ENCODE results near the gene ATF6B.
"Not testable (repeated sequence)": the region's sequence is repeated elsewhere in the genome, so short reads cannot be mapped to it uniquely, and the experiment has no call there.

ATF6B gene

DNA sequence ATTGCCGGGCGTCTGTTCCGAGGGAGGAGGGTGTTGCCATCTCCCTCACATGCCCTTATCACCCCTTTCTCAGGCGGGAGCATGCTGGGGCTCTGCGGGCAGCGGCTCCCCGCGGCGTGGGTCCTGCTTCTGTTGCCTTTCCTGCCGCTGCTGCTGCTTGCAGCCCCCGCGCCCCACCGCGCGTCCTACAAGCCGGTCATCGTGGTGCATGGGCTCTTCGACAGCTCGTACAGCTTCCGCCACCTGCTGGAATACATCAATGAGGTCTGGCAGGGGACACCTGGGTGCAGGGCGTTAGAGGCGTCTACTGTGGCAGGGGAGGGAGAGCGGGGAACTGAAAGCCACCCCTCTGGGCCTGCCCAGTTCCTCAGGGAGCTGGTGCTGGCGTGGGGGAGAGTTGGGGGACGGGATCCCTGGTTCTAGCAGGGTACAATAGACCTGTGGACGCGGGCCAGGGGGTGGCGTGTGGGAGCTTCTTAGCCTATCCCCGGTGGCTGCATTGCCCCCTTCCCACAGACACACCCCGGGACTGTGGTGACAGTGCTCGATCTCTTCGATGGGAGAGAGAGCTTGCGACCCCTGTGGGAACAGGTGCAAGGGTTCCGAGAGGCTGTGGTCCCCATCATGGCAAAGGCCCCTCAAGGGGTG, 26.6 kb upstream of the ATF6B start:
- peak; percentile 13 for DNase-seq (ENCODE audit: low read depth)

GRCh38 chr6:32153564-32154513, 25.8 kb upstream of the ATF6B start, which contains the start of gene PPT2:
Gene PPT2, plus strand, starts transcription at chr6:32154141. Its CDS starts 454 bp downstream, at chr6:32154595.
- DNase-seq (ENCODE audit: low read depth), result peak; percentile 62

- no peak for DNase-seq (ENCODE audit: low read depth)
Observed at GRCh38 chr6:32152769-32153563, 24.9 kb upstream of the ATF6B start.

DNA sequence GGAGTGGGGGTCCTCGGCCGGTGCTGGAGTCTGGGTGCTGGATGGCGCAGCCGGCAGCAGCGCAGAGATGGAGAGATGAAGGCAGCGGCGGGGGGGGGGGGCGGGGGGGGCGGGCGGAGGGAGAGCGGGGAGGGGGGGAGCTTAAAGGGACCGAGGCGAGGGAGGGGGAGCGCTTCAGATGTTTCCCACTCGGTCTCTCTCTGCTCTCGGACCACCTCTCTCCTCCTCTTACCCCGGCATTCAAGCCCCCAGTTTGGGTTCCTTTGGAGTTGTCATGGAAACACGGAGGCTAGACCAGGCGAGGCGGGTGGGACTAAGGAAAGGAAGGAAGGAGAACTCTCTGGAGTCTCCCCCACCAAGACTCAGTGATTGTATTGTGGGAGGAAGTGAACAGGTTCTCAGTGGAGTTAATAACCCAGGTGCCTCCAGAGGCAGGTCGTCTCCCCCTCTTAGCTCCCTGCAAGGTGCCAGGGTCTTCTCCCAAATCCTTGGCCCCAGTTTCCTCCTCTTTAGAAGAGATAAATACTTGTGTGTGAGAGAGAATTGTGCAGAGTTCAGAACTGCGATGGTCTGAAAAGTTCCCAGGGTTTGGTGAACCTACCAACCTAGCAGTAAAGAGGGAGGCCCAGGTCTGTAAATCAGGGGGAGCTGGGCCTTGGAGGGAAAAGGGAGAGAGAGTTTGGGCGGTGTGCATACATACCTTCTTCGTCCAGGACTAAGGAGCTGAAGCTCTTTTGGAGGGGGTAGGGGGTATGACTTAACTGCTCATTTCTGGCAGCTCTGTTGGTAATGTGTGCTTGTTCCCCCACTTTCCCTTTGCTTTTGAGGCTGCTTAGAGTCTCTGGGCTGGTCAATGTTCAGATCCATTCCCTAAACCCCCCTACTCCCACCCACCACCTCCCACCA, 24.1 kb upstream of the ATF6B start, which contains the start of gene PRRT1:
PRRT1 (minus strand) TSS at position 77 of the 906 bp plus-strand sequence. CDS start 112 bp downstream, outside the sequence.
- DNase-seq (ENCODE audit: low read depth), result no peak

GRCh38 chr6:32151181-32151862, 23.3 kb upstream of the ATF6B start:
- DNase-seq (ENCODE audit: low read depth), result no peak

GRCh38 chr6:32149932-32150870, 22.2 kb upstream of the ATF6B start:
- DNase-seq (ENCODE audit: low read depth), result no peak

DNA sequence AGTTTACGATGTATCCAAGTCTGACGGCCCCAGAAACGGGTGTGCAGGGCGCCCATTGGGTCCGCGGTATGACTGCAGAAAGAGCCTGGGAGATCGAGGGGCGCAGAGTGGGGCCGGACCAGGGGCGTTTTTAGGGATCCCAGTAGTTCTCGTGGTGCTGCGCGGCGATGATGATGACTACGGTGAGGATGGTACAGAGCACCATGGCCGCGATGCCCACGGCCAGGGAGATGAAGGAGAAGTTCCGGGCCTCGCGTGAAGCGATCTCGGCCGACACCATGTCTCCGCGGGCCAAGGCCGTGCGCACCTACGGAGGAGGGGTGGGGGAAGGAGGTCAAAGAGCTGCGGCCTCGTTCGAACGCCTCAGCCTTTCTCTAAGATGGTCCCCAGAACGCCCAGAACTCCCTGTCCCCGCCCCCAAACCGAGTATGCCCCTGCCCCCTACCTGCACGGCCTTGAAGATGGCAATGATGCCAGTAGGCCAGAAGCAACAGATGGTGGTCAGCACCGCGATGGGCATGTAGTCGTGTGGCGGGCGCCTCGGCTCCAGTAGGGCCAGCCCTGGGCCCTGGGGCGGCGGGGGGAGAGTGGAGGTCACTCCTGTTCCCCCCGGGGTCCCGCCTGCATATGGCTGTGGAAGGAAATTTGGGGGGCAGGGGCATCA, 21.2 kb upstream of the ATF6B start:
- DNase-seq (ENCODE audit: low read depth), result no peak

GRCh38 chr6:32148289-32149091, 20.4 kb upstream of the ATF6B start:
- DNase-seq (ENCODE audit: low read depth), result peak; percentile 32

- DNase-seq (ENCODE audit: low read depth), result no peak
Observed at GRCh38 chr6:32147401-32148132, 19.5 kb upstream of the ATF6B start.

DNA sequence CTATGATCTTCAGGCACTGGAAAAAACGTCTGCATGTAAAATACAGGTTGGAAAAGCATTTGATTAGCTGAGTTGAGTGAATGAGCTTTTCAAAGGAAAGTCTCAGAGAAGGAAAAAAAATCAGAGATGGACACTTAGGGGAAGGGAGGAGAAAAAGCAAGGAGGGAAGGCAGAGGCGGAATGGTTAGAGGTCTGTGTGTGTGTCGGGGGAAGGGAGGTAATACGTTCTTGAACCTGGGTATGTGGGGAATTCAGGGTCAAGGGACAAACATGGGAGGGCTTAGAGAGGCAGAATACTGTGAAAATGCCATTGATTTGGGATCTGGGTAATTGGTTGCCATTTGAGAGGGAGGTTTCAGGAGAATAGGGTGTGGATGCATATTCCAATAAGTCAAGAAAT, 18.6 kb upstream of the ATF6B start:
- no peak for DNase-seq (ENCODE audit: low read depth)

DNA sequence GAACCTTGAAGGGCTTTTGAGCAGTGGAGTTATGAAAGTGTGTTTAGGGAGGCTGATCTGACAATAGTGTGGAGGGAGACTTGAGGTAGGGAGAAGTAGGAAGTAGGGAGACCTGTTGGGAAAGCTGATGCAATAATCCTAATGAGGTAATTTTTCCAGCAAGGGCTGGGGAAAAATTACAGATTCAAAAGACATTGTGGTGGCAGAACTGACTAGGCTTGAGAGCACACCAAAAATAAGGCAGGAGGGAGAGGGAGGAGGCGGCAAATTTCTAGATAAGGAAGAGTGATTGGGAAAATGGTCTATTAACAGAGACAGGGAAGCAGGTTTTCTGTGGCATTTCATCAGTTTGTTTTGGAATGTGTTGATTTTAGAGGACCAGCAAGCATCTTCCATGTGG, 18.2 kb upstream of the ATF6B start:
- no peak for DNase-seq (ENCODE audit: low read depth)

GRCh38 chr6:32144238-32144637, 16.2 kb upstream of the ATF6B start:
- DNase-seq (ENCODE audit: low read depth), result not testable (repeated sequence)

- no peak for DNase-seq (ENCODE audit: low read depth)
Observed at GRCh38 chr6:32140420-32141046, 12.5 kb upstream of the ATF6B start.

- DNase-seq (ENCODE audit: low read depth), result no peak
Observed at GRCh38 chr6:32139590-32139989, 11.5 kb upstream of the ATF6B start.

DNA sequence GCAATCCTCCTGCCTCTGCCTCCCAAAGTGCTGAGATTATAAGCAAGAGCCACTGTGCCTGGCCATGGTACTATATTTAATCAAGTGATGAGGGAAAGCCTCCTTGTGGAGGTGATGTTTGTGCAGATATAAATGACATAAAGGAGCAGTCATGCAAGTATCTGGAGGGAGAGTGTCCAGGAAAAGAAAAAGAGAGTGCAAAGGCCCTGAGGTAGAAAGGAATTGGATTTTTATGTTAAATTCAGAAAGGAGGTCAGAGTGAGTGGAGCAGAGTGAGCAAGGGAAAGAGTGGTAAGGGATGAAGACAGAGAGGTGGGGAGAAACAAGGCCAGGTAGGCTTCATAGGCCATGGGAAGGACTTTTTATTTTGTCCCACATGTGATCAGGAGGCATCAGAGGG, 9.4 kb upstream of the ATF6B start:
- no peak for DNase-seq (ENCODE audit: low read depth)

GRCh38 chr6:32133786-32134185, 5.7 kb upstream of the ATF6B start:
- DNase-seq (ENCODE audit: low read depth), result no peak

GRCh38 chr6:32132110-32132509, 4.1 kb upstream of the ATF6B start:
- DNase-seq (ENCODE audit: low read depth), result no peak

Data from stimulated activated CD8-positive, alpha-beta memory T cell treated with anti-CD3 and anti-CD28 coated beads, Interleukin-15, amount 100 ng/mL, for 24 hours (primary cell).